ENCODE measurements around the gene ITGB6.

ITGB6 gene

DNA sequence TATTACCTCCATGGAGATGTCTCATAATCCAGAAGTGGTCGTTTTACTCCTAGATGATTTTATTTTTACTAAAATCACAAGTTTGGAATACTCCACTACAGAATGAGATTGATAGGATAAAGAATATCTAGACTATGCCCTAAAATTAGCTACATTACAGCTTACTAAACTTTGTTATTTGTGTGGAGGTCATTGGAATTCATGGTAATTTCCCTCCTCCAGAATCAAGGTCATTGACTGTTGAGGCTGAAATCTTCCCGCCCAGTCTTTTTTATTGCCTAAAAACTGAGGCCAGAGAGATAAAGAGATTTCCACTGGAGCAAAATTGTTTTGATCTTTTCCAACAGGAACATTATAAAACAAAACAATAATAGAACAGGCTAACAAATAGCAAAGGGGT lies 35.0 kb downstream of the ITGB6 start:
- Histone ChIP-seq H3K27ac (replicated peaks) (no peak overlapping the region), H3K4me3 (replicated peaks; ENCODE audit: insufficient read depth, low read length) (no peak overlapping the region), H3K27me3 (ENCODE audit: insufficient read depth, poor library complexity, severe bottlenecking) (peaks cover 7% of the 10 kb centered on the region)
- no peak for DNase-seq (ENCODE audit: low read depth in 1 of 2, low spot score in 1 of 2)
- TF ChIP-seq, protein P1, sequence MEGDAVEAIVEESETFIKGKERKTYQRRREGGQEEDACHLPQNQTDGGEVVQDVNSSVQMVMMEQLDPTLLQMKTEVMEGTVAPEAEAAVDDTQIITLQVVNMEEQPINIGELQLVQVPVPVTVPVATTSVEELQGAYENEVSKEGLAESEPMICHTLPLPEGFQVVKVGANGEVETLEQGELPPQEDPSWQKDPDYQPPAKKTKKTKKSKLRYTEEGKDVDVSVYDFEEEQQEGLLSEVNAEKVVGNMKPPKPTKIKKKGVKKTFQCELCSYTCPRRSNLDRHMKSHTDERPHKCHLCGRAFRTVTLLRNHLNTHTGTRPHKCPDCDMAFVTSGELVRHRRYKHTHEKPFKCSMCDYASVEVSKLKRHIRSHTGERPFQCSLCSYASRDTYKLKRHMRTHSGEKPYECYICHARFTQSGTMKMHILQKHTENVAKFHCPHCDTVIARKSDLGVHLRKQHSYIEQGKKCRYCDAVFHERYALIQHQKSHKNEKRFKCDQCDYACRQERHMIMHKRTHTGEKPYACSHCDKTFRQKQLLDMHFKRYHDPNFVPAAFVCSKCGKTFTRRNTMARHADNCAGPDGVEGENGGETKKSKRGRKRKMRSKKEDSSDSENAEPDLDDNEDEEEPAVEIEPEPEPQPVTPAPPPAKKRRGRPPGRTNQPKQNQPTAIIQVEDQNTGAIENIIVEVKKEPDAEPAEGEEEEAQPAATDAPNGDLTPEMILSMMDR (IDR thresholded peaks at IDR 0.05; ENCODE audit: insufficient read depth, low read length): no peak
- TF ChIP-seq POLR2AphosphoS5 (IDR thresholded peaks at IDR 0.05; ENCODE audit: low read depth) (no peak), GABPA (IDR thresholded peaks at IDR 0.05; ENCODE audit: low read depth) (no peak), SPI1 (IDR thresholded peaks at IDR 0.05; ENCODE audit: borderline replicate concordance, low read depth) (no peak)
- TF ChIP-seq, protein P2, sequence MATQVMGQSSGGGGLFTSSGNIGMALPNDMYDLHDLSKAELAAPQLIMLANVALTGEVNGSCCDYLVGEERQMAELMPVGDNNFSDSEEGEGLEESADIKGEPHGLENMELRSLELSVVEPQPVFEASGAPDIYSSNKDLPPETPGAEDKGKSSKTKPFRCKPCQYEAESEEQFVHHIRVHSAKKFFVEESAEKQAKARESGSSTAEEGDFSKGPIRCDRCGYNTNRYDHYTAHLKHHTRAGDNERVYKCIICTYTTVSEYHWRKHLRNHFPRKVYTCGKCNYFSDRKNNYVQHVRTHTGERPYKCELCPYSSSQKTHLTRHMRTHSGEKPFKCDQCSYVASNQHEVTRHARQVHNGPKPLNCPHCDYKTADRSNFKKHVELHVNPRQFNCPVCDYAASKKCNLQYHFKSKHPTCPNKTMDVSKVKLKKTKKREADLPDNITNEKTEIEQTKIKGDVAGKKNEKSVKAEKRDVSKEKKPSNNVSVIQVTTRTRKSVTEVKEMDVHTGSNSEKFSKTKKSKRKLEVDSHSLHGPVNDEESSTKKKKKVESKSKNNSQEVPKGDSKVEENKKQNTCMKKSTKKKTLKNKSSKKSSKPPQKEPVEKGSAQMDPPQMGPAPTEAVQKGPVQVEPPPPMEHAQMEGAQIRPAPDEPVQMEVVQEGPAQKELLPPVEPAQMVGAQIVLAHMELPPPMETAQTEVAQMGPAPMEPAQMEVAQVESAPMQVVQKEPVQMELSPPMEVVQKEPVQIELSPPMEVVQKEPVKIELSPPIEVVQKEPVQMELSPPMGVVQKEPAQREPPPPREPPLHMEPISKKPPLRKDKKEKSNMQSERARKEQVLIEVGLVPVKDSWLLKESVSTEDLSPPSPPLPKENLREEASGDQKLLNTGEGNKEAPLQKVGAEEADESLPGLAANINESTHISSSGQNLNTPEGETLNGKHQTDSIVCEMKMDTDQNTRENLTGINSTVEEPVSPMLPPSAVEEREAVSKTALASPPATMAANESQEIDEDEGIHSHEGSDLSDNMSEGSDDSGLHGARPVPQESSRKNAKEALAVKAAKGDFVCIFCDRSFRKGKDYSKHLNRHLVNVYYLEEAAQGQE (IDR thresholded peaks at IDR 0.05; ENCODE audit: insufficient replicate concordance, low read depth): no peak

GRCh38 chr2:160157861-160158829 lies 41.9 kb downstream of the ITGB6 start:
- Histone ChIP-seq H3K4me3 (replicated peaks; ENCODE audit: insufficient read depth, low read length) (no peak overlapping the region), H3K27me3 (ENCODE audit: insufficient read depth, poor library complexity, severe bottlenecking) (peaks cover 2% of the 10 kb centered on the region), H3K27ac (replicated peaks) (no peak overlapping the region)

DNA sequence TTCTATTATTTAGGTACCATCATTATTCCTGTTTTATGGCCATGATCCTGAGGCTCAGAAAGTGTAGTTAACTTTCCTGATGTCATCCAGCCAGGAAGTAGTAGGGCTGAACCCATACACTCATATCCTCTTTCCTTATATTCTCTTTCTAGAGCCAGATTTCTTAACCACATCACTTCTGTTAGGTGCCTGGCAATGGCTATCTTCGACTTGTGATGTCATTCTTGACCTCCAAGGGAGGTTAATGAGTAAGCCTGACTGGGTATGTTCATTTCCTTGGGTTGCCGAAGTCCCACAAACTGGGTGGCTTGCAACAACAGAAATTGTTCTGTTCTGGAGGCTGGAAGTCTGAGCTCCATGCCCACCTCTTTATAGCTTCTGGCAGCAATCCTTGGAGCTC lies 43.4 kb downstream of the ITGB6 start:
- TF ChIP-seq, protein P2 (IDR thresholded peaks at IDR 0.05; ENCODE audit: insufficient replicate concordance, low read depth): no peak
- TF ChIP-seq SPI1 (IDR thresholded peaks at IDR 0.05; ENCODE audit: borderline replicate concordance, low read depth) (no peak), GABPA (IDR thresholded peaks at IDR 0.05; ENCODE audit: low read depth) (no peak), POLR2AphosphoS5 (IDR thresholded peaks at IDR 0.05; ENCODE audit: low read depth) (no peak)
- TF ChIP-seq, protein P1 (IDR thresholded peaks at IDR 0.05; ENCODE audit: insufficient read depth, low read length): no peak
- Histone ChIP-seq H3K27ac (replicated peaks) (no peak overlapping the region), H3K4me3 (replicated peaks; ENCODE audit: insufficient read depth, low read length) (no peak overlapping the region), H3K27me3 (ENCODE audit: insufficient read depth, poor library complexity, severe bottlenecking) (peaks cover 2% of the 10 kb centered on the region)
- DNase-seq (ENCODE audit: low read depth in 1 of 2, low spot score in 1 of 2): no peak

More at GRCh38 chr2:160157861-160158829, 41.9 kb downstream of the ITGB6 start:
- TF ChIP-seq SPI1 (IDR thresholded peaks at IDR 0.05; ENCODE audit: borderline replicate concordance, low read depth): no peak
- TF ChIP-seq, protein P1 (IDR thresholded peaks at IDR 0.05; ENCODE audit: insufficient read depth, low read length): no peak
- no peak for DNase-seq (ENCODE audit: low read depth in 1 of 2, low spot score in 1 of 2)
